RWPE2 (cell line): Measurements from ENCODE around the gene SMPX.

Source experiments
- ATAC-seq: fragments of 200-7000 bp; cut with Tn5 transposase; 3 replicates; pipeline ENCODE4 v1.9.1; 2021; ENCODE audit warnings: low read depth
- DNase-seq: peaks from one replicate; pipeline ENCODE4 v3.0.0-alpha.2; 2020; ENCODE audit warnings: low spot score
- H3K27ac ChIP-seq: fragments of 450-650 bp; 2 replicates; pipeline ENCODE4 v1.5.1; 2017; ENCODE audit warnings: mild to moderate bottlenecking; ENCODE audit not compliant: poor library complexity, severe bottlenecking
- H3K27me3 ChIP-seq: fragments of 250-450 bp; sonication (Bioruptor Pico); 2 replicates; pipeline ENCODE4 v1.5.1; 2021; ENCODE audit warnings: mild to moderate bottlenecking, moderate library complexity; ENCODE audit not compliant: insufficient read depth, poor library complexity, severe bottlenecking
- H3K36me3 ChIP-seq: fragments of 250-450 bp; sonication (Bioruptor Pico); 2 replicates; pipeline ENCODE4 v1.5.1; 2020; ENCODE audit warnings: low read depth, mild to moderate bottlenecking, moderate library complexity
- H3K4me1 ChIP-seq: fragments of 250-450 bp; sonication (Bioruptor Pico); 2 replicates; pipeline ENCODE4 v1.5.1; 2021; ENCODE audit warnings: mild to moderate bottlenecking, moderate library complexity; ENCODE audit not compliant: insufficient read depth, poor library complexity, severe bottlenecking
- H3K4me3 ChIP-seq: fragments of 250-450 bp; sonication (Bioruptor Pico); 2 replicates; pipeline ENCODE4 v1.5.1; 2021; ENCODE audit warnings: mild to moderate bottlenecking, moderate library complexity; ENCODE audit not compliant: severe bottlenecking
- H3K9me3 ChIP-seq: fragments of 250-450 bp; sonication (Bioruptor Pico); 2 replicates; pipeline ENCODE4 v1.5.1; 2021; ENCODE audit warnings: mild to moderate bottlenecking, moderate library complexity; ENCODE audit not compliant: severe bottlenecking
- TF ChIP-seq, protein P1 (sequence below): fragments of 450-650 bp; IDR thresholded peaks from one replicate; pipeline ENCODE4 v1.5.1; 2017; ENCODE audit warnings: mild to moderate bottlenecking, moderate library complexity; ENCODE audit not compliant: poor library complexity, severe bottlenecking

SMPX gene

DNA sequence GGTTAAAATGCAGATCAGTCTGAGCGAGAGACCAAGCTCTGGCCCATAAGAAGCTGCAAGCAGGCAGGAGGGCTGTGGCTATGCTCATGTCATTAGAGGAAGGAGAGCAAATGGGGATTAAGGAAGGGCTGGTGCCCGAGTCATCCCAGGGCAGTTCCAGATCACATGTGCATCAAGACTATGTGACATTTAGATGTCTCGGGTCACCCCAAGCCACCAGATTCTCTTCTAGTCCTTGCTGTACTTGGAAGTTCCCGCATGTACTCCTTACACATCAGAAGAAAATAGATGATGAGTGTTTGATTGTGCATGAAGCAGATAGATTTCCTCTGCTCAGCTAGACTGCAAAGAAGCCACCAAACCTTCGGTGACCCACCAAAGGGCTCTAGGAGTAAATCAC lies 57.6 kb downstream of the SMPX start:
- Histone ChIP-seq H3K9me3 (no peaks in the 10 kb centered on the region), H3K4me3 (no peak overlapping the region), H3K27ac (no peak overlapping the region), H3K27me3 (no peaks in the 10 kb centered on the region), H3K36me3 (no peaks in the 10 kb centered on the region), H3K4me1 (no peaks in the 10 kb centered on the region)
- ATAC-seq (no peak), DNase-seq (no peak)
- TF ChIP-seq, protein P1, sequence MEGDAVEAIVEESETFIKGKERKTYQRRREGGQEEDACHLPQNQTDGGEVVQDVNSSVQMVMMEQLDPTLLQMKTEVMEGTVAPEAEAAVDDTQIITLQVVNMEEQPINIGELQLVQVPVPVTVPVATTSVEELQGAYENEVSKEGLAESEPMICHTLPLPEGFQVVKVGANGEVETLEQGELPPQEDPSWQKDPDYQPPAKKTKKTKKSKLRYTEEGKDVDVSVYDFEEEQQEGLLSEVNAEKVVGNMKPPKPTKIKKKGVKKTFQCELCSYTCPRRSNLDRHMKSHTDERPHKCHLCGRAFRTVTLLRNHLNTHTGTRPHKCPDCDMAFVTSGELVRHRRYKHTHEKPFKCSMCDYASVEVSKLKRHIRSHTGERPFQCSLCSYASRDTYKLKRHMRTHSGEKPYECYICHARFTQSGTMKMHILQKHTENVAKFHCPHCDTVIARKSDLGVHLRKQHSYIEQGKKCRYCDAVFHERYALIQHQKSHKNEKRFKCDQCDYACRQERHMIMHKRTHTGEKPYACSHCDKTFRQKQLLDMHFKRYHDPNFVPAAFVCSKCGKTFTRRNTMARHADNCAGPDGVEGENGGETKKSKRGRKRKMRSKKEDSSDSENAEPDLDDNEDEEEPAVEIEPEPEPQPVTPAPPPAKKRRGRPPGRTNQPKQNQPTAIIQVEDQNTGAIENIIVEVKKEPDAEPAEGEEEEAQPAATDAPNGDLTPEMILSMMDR: no peak

DNA sequence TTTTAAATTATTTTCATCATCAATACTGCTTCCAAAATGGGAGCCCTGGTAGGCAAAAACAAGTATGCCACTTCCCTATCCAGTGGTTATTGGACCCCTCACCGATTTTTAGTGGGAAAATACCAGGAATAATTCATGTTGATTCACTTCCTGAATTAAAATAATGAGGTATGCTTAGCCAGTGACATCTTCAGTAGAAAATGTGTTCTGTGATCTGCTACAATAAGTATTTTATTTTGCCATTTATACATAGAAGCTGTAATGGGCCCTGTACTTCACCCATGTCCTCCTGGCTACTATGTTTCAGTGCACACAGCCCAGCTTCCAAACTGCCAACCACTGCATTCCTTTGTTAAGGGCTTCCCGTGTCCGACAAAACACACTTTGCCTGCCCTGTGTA lies 58.8 kb downstream of the SMPX start:
- ATAC-seq: no peak
- H3K9me3 ChIP-seq: no peaks in the 10 kb centered on the region
- no peak overlapping the region for H3K4me3 ChIP-seq
- H3K27me3 ChIP-seq: no peaks in the 10 kb centered on the region
- DNase-seq: no peak
- H3K27ac ChIP-seq: no peak overlapping the region
- H3K36me3 ChIP-seq: no peaks in the 10 kb centered on the region
- H3K4me1 ChIP-seq: no peaks in the 10 kb centered on the region
- TF ChIP-seq, protein P1: no peak

DNA sequence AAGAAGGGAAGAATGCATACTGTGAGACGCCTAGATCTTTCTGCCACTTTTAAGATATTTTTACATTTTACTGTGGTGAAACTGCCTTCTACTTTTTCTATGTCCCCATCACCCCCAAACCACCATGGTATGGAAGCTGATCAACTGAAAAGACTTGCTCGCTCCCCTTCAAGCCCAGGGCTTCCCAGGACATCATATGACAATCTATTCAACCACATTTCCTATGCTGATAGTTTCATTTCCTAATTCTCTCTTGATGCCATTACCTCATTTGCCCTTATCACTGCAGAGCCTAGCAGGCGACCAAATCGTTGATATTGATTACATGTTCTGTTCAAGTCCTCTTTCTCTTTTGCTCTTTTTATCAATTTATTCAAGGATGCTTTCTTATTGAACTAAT lies 59.6 kb downstream of the SMPX start:
- TF ChIP-seq, protein P1: no peak
- no peak overlapping the region for H3K4me3 ChIP-seq

GRCh38 chrX:21691512-21692018 lies 66.4 kb downstream of the SMPX start:
- Histone ChIP-seq H3K4me3 (no peak overlapping the region), H3K9me3 (no peaks in the 10 kb centered on the region), H3K27ac (no peak overlapping the region), H3K36me3 (no peaks in the 10 kb centered on the region), H3K4me1 (no peaks in the 10 kb centered on the region), H3K27me3 (no peaks in the 10 kb centered on the region)
- TF ChIP-seq, protein P1: no peak
- DNase-seq (no peak), ATAC-seq (no peak)

More for the DNA sequence above, 59.6 kb downstream of the SMPX start:
- DNase-seq (no peak), ATAC-seq (no peak)
- Histone ChIP-seq H3K36me3 (no peaks in the 10 kb centered on the region), H3K4me1 (no peaks in the 10 kb centered on the region), H3K27me3 (no peaks in the 10 kb centered on the region), H3K9me3 (no peaks in the 10 kb centered on the region), H3K27ac (no peak overlapping the region)

- ATAC-seq (no peak), DNase-seq (no peak)
- Histone ChIP-seq H3K27me3 (no peaks in the 10 kb centered on the region), H3K9me3 (no peaks in the 10 kb centered on the region), H3K4me3 (no peak overlapping the region), H3K36me3 (no peaks in the 10 kb centered on the region), H3K27ac (no peak overlapping the region), H3K4me1 (no peaks in the 10 kb centered on the region)
- TF ChIP-seq, protein P1: no peak
Observed at GRCh38 chrX:21683941-21684340, 74.0 kb downstream of the SMPX start.
